ENCODE data around the gene ABCC11. TPM values are rescaled to one million over a fixed set of nuclear protein-coding genes. Genes with fewer than 3 reads are reported as not detected.

Gene ABCC11
- total RNA-seq, 6 donors from 2014 or later: 0.15 to 0.33 (median 0.21) TPM; not detected in 2

- Histone ChIP-seq H3K9me3 (no peaks in the 10 kb centered on the region), H3K27me3 (no peaks in the 10 kb centered on the region), H3K36me3 (no peaks in the 10 kb centered on the region), H3K4me1 (peaks cover 0 to 4% (median 0%) of the 10 kb centered on the region in 4 donors), H3K27ac (no peak overlapping the region), H3K4me3 (no peak overlapping the region)
- DNase-seq (no peak), ATAC-seq (ENCODE audit: low FRiP score in 2 of 2) (no peak)
- WGBS, 2 donors: 82 to 91% methylated on average over 7 of the region's 7 CpGs
- TF ChIP-seq POLR2A (IDR thresholded peaks at IDR 0.05) (no peak), CTCF (IDR thresholded peaks at IDR 0.05) (no peak)
These were observed 53.5 kb downstream of the ABCC11 start for GRCh38 chr16:48193846-48194245.

- Histone ChIP-seq H3K4me1 (no peaks in the 10 kb centered on the region), H3K27ac (peak overlapping the region in 3 of 4 donors; percentile 13 to 62 (median 52)), H3K27me3 (no peaks in the 10 kb centered on the region), H3K36me3 (no peaks in the 10 kb centered on the region), H3K9me3 (no peaks in the 10 kb centered on the region), H3K4me3 (no peak overlapping the region)
- ATAC-seq (ENCODE audit: low FRiP score in 2 of 2): peak; percentile 15 to 66
- DNase-seq: peak in 1 of 2 donors; percentile 44
- WGBS, 2 donors: 60 to 71% methylated on average over 6 of the region's 6 CpGs
- TF ChIP-seq POLR2AphosphoS5 (IDR thresholded peaks at IDR 0.05) (peak in 1 of 2 donors; percentile 26), CTCF (IDR thresholded peaks at IDR 0.05) (no peak)
These were observed 58.8 kb downstream of the ABCC11 start for GRCh38 chr16:48188449-48189102.

GRCh38 chr16:48187779-48188178, 59.6 kb downstream of the ABCC11 start:
- Histone ChIP-seq H3K4me1 (no peaks in the 10 kb centered on the region), H3K4me3 (no peak overlapping the region), H3K27ac (peak overlapping the region in 3 of 4 donors; percentile 13 to 62 (median 52)), H3K36me3 (no peaks in the 10 kb centered on the region), H3K9me3 (no peaks in the 10 kb centered on the region), H3K27me3 (no peaks in the 10 kb centered on the region)
- WGBS, 2 donors: 86 to 89% methylated on average over 4 of the region's 4 CpGs
- DNase-seq (no peak), ATAC-seq (ENCODE audit: low FRiP score in 2 of 2) (no peak)
- TF ChIP-seq EP300 (IDR thresholded peaks at IDR 0.05): no peak
- TF ChIP-seq POLR2AphosphoS5 (IDR thresholded peaks at IDR 0.05): no peak
- no peak for TF ChIP-seq CTCF (IDR thresholded peaks at IDR 0.05)
- no peak for TF ChIP-seq POLR2A (IDR thresholded peaks at IDR 0.05)

GRCh38 chr16:48184681-48185080, 62.7 kb downstream of the ABCC11 start:
- 90 to 94% methylated on average over 6 of the region's 6 CpGs for WGBS, 2 donors
- no peak for ATAC-seq (ENCODE audit: low FRiP score in 2 of 2)

More at GRCh38 chr16:48184681-48185080, 62.7 kb downstream of the ABCC11 start:
- TF ChIP-seq EP300 (IDR thresholded peaks at IDR 0.05) (no peak), POLR2AphosphoS5 (IDR thresholded peaks at IDR 0.05) (no peak), CTCF (IDR thresholded peaks at IDR 0.05) (no peak), POLR2A (IDR thresholded peaks at IDR 0.05) (no peak)
- no peak for DNase-seq
- H3K27ac ChIP-seq: no peak overlapping the region
- no peaks in the 10 kb centered on the region for H3K9me3 ChIP-seq
- no peaks in the 10 kb centered on the region for H3K36me3 ChIP-seq
- no peaks in the 10 kb centered on the region for H3K27me3 ChIP-seq
- H3K4me1 ChIP-seq: no peaks in the 10 kb centered on the region
- no peak overlapping the region for H3K4me3 ChIP-seq
